ENCODE data around the gene BUB1.

DNA sequence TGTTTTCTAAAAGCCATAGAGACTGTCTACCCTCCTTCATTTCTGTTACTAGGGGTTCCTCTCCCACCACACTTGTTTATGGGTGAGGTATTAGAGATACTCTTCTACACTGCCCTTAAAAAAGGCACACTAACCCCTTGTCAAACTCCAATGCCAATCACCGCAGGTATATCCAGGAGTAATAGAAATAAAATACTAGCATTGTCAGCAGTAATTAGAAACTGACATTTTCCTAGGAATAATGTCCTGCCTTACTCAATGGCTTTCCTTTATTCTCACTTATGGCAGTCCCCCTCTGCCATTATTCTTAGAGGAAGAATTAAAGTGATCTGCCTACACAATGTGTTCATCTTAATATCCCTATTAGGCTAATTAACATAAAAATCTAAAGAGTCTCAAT is 5.0 kb upstream of the BUB1 start:
- TF ChIP-seq, protein P1, sequence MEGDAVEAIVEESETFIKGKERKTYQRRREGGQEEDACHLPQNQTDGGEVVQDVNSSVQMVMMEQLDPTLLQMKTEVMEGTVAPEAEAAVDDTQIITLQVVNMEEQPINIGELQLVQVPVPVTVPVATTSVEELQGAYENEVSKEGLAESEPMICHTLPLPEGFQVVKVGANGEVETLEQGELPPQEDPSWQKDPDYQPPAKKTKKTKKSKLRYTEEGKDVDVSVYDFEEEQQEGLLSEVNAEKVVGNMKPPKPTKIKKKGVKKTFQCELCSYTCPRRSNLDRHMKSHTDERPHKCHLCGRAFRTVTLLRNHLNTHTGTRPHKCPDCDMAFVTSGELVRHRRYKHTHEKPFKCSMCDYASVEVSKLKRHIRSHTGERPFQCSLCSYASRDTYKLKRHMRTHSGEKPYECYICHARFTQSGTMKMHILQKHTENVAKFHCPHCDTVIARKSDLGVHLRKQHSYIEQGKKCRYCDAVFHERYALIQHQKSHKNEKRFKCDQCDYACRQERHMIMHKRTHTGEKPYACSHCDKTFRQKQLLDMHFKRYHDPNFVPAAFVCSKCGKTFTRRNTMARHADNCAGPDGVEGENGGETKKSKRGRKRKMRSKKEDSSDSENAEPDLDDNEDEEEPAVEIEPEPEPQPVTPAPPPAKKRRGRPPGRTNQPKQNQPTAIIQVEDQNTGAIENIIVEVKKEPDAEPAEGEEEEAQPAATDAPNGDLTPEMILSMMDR (IDR thresholded peaks at IDR 0.05 in 8 of 11, conservative IDR thresholded peaks at IDR 0.05 in 3 of 11): no peak
- no peak for TF ChIP-seq POLR2AphosphoS5 (IDR thresholded peaks at IDR 0.05)
